Colonic mucosa (tissue), 4 donors: ENCODE data around the gene C11orf97. TPM values are rescaled to one million over a fixed set of nuclear protein-coding genes. Genes with fewer than 3 reads are reported as not detected.
A peak's percentile ranks its signal among the peaks of the same experiment; 100 is the strongest.

Source experiments
- DNase-seq: peaks from one replicate; pipeline ENCODE4 v3.0.0-alpha.2; 2020
- H3K27ac ChIP-seq: fragments of 200-600 bp; one replicate; pipeline ENCODE4 v1.8.0; 2021
- H3K27me3 ChIP-seq: fragments of 200-600 bp; one replicate; pipeline ENCODE4 v1.8.0; 2021
- H3K36me3 ChIP-seq: fragments of 200-600 bp; one replicate; pipeline ENCODE4 v1.8.0; 2021
- H3K4me1 ChIP-seq: fragments of 200-600 bp; one replicate; pipeline ENCODE4 v1.8.0; 2021; ENCODE audit warnings: mild to moderate bottlenecking
- H3K4me3 ChIP-seq: fragments of 200-600 bp; one replicate; pipeline ENCODE4 v1.8.0; 2021
- H3K9ac ChIP-seq, 2 donors: one replicate each; pipeline ENCODE4 v1.7.0; 2013; ENCODE audit warnings: control low read depth in 2 of 2, low read depth in 2 of 2, low read length in 2 of 2
- H3K9me3 ChIP-seq: fragments of 200-600 bp; one replicate; pipeline ENCODE4 v1.8.0; 2021
- intact Hi-C: fragments of 100-400 bp; cut with DNase I; formaldehyde crosslinking; loops from one replicate; pipeline ENCODE4 v1.14.1; 2022
- microRNA-seq: library from miRNA; unstranded; fragments of <30 nt; microRNA quantifications from one replicate; pipeline ENCODE4, GENCODE V29; 2019
- total RNA-seq, 2 donors: library from RNA; stranded (reverse); fragmentation: NEBNext Ultra II Directional in 1 of 2; extraction: Animal tissue kit (Norgen Biotek cat#: 25700) in 1 of 2; gene quantifications; one replicate each; pipeline ENCODE4 v1.2.1, GENCODE V29; 2021
- TF ChIP-seq, protein P1 (sequence below): fragments of 200-600 bp; IDR thresholded peaks from one replicate; pipeline ENCODE4 v1.8.0; 2022; ENCODE audit warnings: antibody characterized with exemption, mild to moderate bottlenecking
- donor health status: healthy.
- donor health status: DM: no; HTN: no; CAD: no.
- donor health status: DM: no; HTN: no; CAD: no.

C11orf97 gene
- total RNA-seq, 2 donors from 2014 or later: not detected

DNA sequence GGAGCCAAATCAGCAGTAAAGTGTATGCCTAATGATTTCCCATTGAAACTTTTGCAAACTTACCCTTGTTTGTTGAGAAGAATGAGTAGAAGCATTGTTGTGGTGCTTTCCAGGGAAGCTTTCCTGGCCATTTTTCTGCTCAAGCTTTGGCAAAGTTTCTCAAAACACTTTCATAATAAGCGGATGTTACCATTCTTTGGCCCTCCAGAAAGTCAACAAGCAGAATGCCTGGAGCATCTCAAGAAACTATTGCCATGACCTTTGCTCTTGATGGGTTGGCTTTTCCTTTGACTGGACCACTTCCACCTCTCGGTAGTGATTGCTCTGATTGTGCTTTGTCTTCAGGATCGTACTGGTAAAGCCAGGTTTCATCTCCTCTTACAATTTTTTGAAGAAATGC lies 65.6 kb downstream of the C11orf97 start:
- Histone ChIP-seq H3K9me3 (no peaks in the 10 kb centered on the region), H3K4me3 (no peak overlapping the region), H3K4me1 (no peaks in the 10 kb centered on the region), H3K27ac (no peak overlapping the region), H3K9ac (no peak overlapping the region), H3K36me3 (no peaks in the 10 kb centered on the region), H3K27me3 (no peaks in the 10 kb centered on the region)
- no peak for DNase-seq
- intact Hi-C loops: no loop called here
- TF ChIP-seq, protein P1, sequence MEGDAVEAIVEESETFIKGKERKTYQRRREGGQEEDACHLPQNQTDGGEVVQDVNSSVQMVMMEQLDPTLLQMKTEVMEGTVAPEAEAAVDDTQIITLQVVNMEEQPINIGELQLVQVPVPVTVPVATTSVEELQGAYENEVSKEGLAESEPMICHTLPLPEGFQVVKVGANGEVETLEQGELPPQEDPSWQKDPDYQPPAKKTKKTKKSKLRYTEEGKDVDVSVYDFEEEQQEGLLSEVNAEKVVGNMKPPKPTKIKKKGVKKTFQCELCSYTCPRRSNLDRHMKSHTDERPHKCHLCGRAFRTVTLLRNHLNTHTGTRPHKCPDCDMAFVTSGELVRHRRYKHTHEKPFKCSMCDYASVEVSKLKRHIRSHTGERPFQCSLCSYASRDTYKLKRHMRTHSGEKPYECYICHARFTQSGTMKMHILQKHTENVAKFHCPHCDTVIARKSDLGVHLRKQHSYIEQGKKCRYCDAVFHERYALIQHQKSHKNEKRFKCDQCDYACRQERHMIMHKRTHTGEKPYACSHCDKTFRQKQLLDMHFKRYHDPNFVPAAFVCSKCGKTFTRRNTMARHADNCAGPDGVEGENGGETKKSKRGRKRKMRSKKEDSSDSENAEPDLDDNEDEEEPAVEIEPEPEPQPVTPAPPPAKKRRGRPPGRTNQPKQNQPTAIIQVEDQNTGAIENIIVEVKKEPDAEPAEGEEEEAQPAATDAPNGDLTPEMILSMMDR: no peak

Small RNA genes within 50 kb of the gene (microRNA-seq; reads per million reads assigned to microRNA genes)
- 6.1 reads per million, percentile 3 among the genes with 10 or more reads in this experiment for gene MIR548L

Other genes starting within 250 kb of the C11orf97 start
- gene IZUMO1R, start 207.9 kb upstream of the C11orf97 start, total RNA-seq: not detected
- gene GPR83, start 111.0 kb upstream of the C11orf97 start, total RNA-seq: under 1 TPM in 1 of 2 donors, not detected in 1; 0.13 TPM
- 10 to 100 TPM; 14.0 to 17.6 TPM for gene MRE11, start 18.6 kb upstream of the C11orf97 start, total RNA-seq
- gene ANKRD49, start 18.5 kb upstream of the C11orf97 start, total RNA-seq: 10 to 100 TPM; 10.7 to 14.6 TPM
- gene FUT4, start 31.5 kb downstream of the C11orf97 start, total RNA-seq: 10 to 100 TPM; 28.0 to 28.5 TPM
- gene PIWIL4, start 54.9 kb downstream of the C11orf97 start, total RNA-seq: 1 to 10 TPM; 6.3 to 6.7 TPM